Tibial nerve (tissue), 4 donors: ENCODE results near the gene ADAT1. TPM values are rescaled to one million over a fixed set of nuclear protein-coding genes. Genes with fewer than 3 reads are reported as not detected.

ENCODE experiments used
- DNase-seq, 2 donors: peaks; one replicate each; pipeline ENCODE4 v3.0.0-alpha.2; 2019; ENCODE audit warnings: low spot score in 2 of 2
- H3K27ac ChIP-seq, 4 donors: fragments of 200-600 bp; sonication (generic) in 3 of 4; one replicate each; pipeline ENCODE4 v1.5.1; 2017 to 2019; ENCODE audit warnings: mild to moderate bottlenecking in 1 of 4
- H3K27me3 ChIP-seq, 2 donors: fragments of 200-600 bp; sonication (generic) in 1 of 2; one replicate each; pipeline versions ENCODE4 v1.5.1 to v1.6.0; 2017 to 2019
- H3K36me3 ChIP-seq, 3 donors: fragments of 200-600 bp; sonication (generic); one replicate each; pipeline ENCODE4 v1.5.1; 2018 to 2019
- H3K4me1 ChIP-seq, 4 donors: fragments of 200-600 bp; sonication (generic) in 3 of 4; one replicate each; pipeline ENCODE4 v1.5.1; 2017 to 2019
- H3K4me3 ChIP-seq, 4 donors: fragments of 200-600 bp; sonication (generic) in 3 of 4; one replicate each; pipeline ENCODE4 v1.5.1; 2017 to 2019; ENCODE audit warnings: mild to moderate bottlenecking in 1 of 4, moderate library complexity in 1 of 4
- H3K9me3 ChIP-seq, 4 donors: fragments of 200-600 bp; sonication (generic) in 3 of 4; one replicate each; pipeline ENCODE4 v1.5.1; 2017 to 2019
- EP300 ChIP-seq, 2 donors: sonication (generic); formaldehyde crosslinking; IDR thresholded peaks; one replicate each; pipeline ENCODE4 v1.6.1; 2017; ENCODE audit warnings: antibody characterized with exemption in 2 of 2, mild to moderate bottlenecking in 1 of 2
- POLR2A ChIP-seq, 2 donors: fragments of 450-650 bp; IDR thresholded peaks; one replicate each; pipeline ENCODE4 v1.6.1; 2017; ENCODE audit warnings: antibody characterized with exemption in 2 of 2, mild to moderate bottlenecking in 2 of 2, moderate library complexity in 2 of 2
- WGBS, 2 donors: methylation state at CpG; one replicate each; pipeline ENCODE4 v1.1.5; 2018; 5-methylcytosine and 5-hydroxymethylcytosine counted together
- total RNA-seq, 4 donors: library from RNA; depleted of rRNA; stranded (reverse); fragments of >200 nt; gene quantifications; one replicate each; pipeline ENCODE4 v1.1.0, GENCODE V29; 2016
- TF ChIP-seq, protein P1 (sequence below), 5 experiments: fragments of 200-600 bp in 3 of 5; fragments of 450-650 bp in 2 of 5; sonication (generic) in 3 of 5; IDR thresholded peaks; one replicate each; pipeline ENCODE4 v1.5.1; 2016 to 2019; ENCODE audit warnings: antibody characterized with exemption in 5 of 5, mild to moderate bottlenecking in 3 of 5, moderate library complexity in 2 of 5

Gene ADAT1
- total RNA-seq, 4 donors from 2014 or later = 31.4 to 75.9 (median 50.7) TPM

DNA sequence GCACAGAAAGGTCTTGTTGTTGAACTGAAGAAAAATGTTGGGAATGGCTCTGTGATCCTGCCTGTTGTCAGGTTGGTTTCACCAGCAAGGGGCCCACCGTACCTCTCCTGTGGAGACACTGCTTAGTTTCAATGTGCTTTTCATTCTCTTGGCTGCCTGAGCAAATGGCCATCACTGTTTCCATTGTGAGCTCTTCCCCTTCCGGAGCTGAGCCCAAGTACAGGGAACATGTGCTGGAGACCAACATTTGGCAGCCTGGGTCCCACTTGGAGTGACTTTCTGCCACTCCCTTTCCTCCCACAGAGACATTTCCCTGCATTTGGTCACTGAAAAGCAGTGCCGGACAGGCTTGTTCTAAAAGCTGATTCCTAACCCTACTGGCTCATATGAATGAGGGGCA, 33.8 kb downstream of the ADAT1 start:
- H3K27me3 ChIP-seq = no peaks in the 10 kb centered on the region
- H3K36me3 ChIP-seq = peaks cover 0 to 6% (median 0%) of the 10 kb centered on the region in 3 donors
- TF ChIP-seq POLR2A (IDR thresholded peaks at IDR 0.05) (no peak), EP300 (IDR thresholded peaks at IDR 0.05) (no peak)
- TF ChIP-seq, protein P1, sequence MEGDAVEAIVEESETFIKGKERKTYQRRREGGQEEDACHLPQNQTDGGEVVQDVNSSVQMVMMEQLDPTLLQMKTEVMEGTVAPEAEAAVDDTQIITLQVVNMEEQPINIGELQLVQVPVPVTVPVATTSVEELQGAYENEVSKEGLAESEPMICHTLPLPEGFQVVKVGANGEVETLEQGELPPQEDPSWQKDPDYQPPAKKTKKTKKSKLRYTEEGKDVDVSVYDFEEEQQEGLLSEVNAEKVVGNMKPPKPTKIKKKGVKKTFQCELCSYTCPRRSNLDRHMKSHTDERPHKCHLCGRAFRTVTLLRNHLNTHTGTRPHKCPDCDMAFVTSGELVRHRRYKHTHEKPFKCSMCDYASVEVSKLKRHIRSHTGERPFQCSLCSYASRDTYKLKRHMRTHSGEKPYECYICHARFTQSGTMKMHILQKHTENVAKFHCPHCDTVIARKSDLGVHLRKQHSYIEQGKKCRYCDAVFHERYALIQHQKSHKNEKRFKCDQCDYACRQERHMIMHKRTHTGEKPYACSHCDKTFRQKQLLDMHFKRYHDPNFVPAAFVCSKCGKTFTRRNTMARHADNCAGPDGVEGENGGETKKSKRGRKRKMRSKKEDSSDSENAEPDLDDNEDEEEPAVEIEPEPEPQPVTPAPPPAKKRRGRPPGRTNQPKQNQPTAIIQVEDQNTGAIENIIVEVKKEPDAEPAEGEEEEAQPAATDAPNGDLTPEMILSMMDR (IDR thresholded peaks at IDR 0.05) = no peak
- WGBS, 2 donors = 20 to 45% methylated on average over 3 of the region's 3 CpGs
- DNase-seq = no peak
- H3K4me1 ChIP-seq = peaks cover 0 to 22% (median 6%) of the 10 kb centered on the region in 4 donors
- H3K4me3 ChIP-seq = no peak overlapping the region
- H3K9me3 ChIP-seq = no peaks in the 10 kb centered on the region
- H3K27ac ChIP-seq = peak overlapping the region in 3 of 4 donors; percentile 29 to 51 (median 43)

- WGBS, 2 donors = 79 to 96% methylated on average over 4 of the region's 4 CpGs
- peak overlapping the region in 1 of 4 donors; percentile 51 for H3K27ac ChIP-seq
Measured at GRCh38 chr16:75588716-75589115, 34.4 kb downstream of the ADAT1 start.

GRCh38 chr16:75584108-75584507, 39.0 kb downstream of the ADAT1 start:
- H3K4me1 ChIP-seq = no peaks in the 10 kb centered on the region
- no peak for DNase-seq
- 77 to 81% methylated on average over 3 of the region's 3 CpGs for WGBS, 2 donors
- no peaks in the 10 kb centered on the region for H3K27me3 ChIP-seq
- H3K27ac ChIP-seq = no peak overlapping the region
- H3K9me3 ChIP-seq = no peaks in the 10 kb centered on the region
- H3K4me3 ChIP-seq = no peak overlapping the region
- peaks cover 0 to 13% (median 6%) of the 10 kb centered on the region in 3 donors for H3K36me3 ChIP-seq
- TF ChIP-seq, protein P1 (IDR thresholded peaks at IDR 0.05) = no peak
- TF ChIP-seq POLR2A (IDR thresholded peaks at IDR 0.05) (no peak), EP300 (IDR thresholded peaks at IDR 0.05) (no peak)

More at GRCh38 chr16:75588716-75589115, 34.4 kb downstream of the ADAT1 start:
- peaks cover 0 to 22% (median 6%) of the 10 kb centered on the region in 4 donors for H3K4me1 ChIP-seq
- no peaks in the 10 kb centered on the region for H3K9me3 ChIP-seq
- H3K36me3 ChIP-seq = peaks cover 0 to under 1% (median 0%) of the 10 kb centered on the region in 3 donors
- no peak overlapping the region for H3K4me3 ChIP-seq
- H3K27me3 ChIP-seq = no peaks in the 10 kb centered on the region
- TF ChIP-seq, protein P1 (IDR thresholded peaks at IDR 0.05) = no peak
- TF ChIP-seq EP300 (IDR thresholded peaks at IDR 0.05) (no peak), POLR2A (IDR thresholded peaks at IDR 0.05) (no peak)
- DNase-seq = no peak

DNA sequence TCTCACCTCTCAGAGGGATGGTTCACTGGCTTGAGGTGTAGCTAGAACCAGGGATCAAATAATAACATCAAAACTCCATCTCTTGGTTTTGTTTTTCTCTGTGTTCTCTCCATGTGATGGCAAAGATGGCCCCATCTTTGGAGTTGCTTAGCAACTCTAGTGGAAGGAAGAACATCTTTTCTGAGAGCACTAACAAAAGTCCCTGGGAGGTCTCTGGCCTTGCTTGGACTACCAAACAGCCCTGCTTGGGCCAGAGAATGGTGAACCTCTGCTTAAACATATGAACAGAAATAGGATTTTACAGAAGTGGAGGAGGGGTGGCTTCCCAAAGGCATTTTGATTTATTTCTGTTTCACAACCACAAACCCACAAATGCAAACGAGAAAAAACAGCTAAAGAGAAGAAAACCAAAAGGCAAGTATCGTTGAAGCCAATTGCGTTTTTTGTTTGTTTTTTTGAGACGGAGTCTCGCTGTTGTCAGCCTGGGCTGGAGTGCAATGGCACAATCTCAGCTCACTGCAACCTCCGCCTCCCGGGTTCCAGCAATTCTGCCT, 43.7 kb downstream of the ADAT1 start:
- peaks cover 0 to 60% (median 24%) of the 10 kb centered on the region in 3 donors for H3K36me3 ChIP-seq
- H3K9me3 ChIP-seq = no peaks in the 10 kb centered on the region

GRCh38 chr16:75578725-75579124, 44.4 kb downstream of the ADAT1 start:
- TF ChIP-seq, protein P1 (IDR thresholded peaks at IDR 0.05) = no peak
- TF ChIP-seq POLR2A (IDR thresholded peaks at IDR 0.05) = no peak
- TF ChIP-seq EP300 (IDR thresholded peaks at IDR 0.05) = no peak
- no peaks in the 10 kb centered on the region for H3K27me3 ChIP-seq
- no peak overlapping the region for H3K4me3 ChIP-seq
- H3K4me1 ChIP-seq = peaks cover 0 to 14% (median 0%) of the 10 kb centered on the region in 4 donors
- H3K27ac ChIP-seq = no peak overlapping the region
- 96 to 97% methylated on average over 2 of the region's 2 CpGs for WGBS, 2 donors
- H3K9me3 ChIP-seq = no peaks in the 10 kb centered on the region
- peaks cover 0 to 67% (median 24%) of the 10 kb centered on the region in 3 donors for H3K36me3 ChIP-seq
- DNase-seq = no peak

More for the DNA sequence above, 43.7 kb downstream of the ADAT1 start:
- DNase-seq = no peak
- Histone ChIP-seq H3K4me1 (peaks cover 0 to 9% (median 0%) of the 10 kb centered on the region in 4 donors), H3K27ac (no peak overlapping the region), H3K27me3 (no peaks in the 10 kb centered on the region), H3K4me3 (no peak overlapping the region)
- no peak for TF ChIP-seq POLR2A (IDR thresholded peaks at IDR 0.05)
- WGBS, 2 donors = 86 to 89% methylated on average over 7 of the region's 7 CpGs
